ENCODE data around the gene SOX10. TPM values are rescaled to one million over a fixed set of nuclear protein-coding genes. Genes with fewer than 3 reads are reported as not detected.

SOX10 gene
- total and polyA plus RNA-seq, 2 of the 4 experiments (the other 2 are of a cell fraction), result not detected

DNA sequence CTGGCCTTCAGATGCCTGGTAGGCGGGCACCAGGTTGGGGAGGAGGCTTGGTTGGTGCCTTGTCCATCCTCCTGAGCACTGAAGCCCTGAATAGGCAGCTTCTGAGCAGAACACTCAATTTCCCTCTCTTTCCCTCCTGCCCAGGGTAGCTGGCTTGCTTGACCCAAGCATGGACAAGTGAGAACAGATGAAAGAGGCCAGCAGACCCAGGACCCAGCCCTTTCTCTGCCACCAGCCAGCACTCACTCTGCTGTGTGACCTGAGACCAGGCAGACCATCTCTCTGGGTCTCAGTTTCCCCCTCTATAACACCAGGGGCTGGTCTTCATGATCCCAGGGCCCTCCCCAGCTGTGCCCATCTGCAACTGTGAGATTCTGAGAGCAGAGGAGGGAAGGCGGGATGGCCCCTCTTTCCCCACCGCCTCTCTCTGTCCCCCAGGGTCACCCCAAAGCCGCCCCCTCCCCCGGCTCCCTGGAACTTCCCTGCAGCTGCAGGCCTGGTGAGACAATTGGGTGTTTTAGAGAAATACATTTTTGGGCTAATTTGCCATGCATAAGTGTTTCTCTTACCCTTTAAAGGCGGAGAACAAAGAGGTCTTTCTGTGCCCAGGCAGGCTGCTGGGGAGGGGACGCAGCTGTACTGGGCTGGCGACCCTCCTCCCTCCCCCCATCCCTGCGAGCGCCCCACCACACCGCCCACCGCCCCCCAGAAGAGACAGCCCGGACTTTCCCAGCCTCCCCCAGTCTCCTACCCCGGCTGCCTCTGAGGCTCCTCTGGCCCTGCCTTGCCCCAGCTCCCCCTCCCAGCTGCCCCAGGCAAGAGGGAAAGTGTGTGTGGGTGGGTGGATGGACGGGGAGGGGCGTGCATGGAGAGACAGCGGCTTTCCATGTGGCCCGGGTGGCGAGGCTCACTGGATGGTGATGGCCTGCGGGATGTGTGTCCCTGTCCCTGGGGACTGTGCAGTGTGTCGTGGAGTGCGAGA lies 42.1 kb upstream of the SOX10 start:
- H3K27me3 ChIP-seq (ENCODE audit: control insufficient read depth, insufficient read depth, low read length), result peaks cover 27% of the 10 kb centered on the region
- 55% methylated on average over 4 of the region's 22 CpGs; no CpG with 5 or more reads in 1 of the 2 experiments for WGBS, 2 experiments (ENCODE audit: extremely low coverage in 2 of 2, insufficient read length in 1 of 2)
- H3K14ac ChIP-seq (replicated peaks; ENCODE audit: low read depth, low read length), result no peak overlapping the region
- H3K4me1 ChIP-seq (ENCODE audit: control insufficient read depth, insufficient read depth, low read length), result no peaks in the 10 kb centered on the region
- no peak overlapping the region for H3K4ac ChIP-seq (ENCODE audit: low read depth, low read length)
- DNase-seq (no peak), ATAC-seq (ENCODE audit: low read depth) (no peak)
- ChIA-PET POLR2A (ENCODE audit: unreplicated experiment) (no interaction called here), CTCF (no interaction called here)
- H3K36me3 ChIP-seq (ENCODE audit: control insufficient read depth, insufficient read depth, low read length), result no peaks in the 10 kb centered on the region
- H2BK15ac ChIP-seq (ENCODE audit: low read depth, low read length), result no peak overlapping the region
- no peak overlapping the region for H2BK20ac ChIP-seq (ENCODE audit: low read depth, low read length)
- no peak overlapping the region for H4K8ac ChIP-seq (ENCODE audit: low read depth in 2 of 2, low read length in 2 of 2)
- dilution Hi-C loops (cut with HindIII; ENCODE audit: low sequenced_read_pairs, unreplicated experiment), result no loop called here
- H3K9me3 ChIP-seq (ENCODE audit: control insufficient read depth, insufficient read depth, low read length), result no peaks in the 10 kb centered on the region
- BruUV-seq (replicated peaks), result no TSS peak
- no peak overlapping the region for H2BK120ac ChIP-seq (ENCODE audit: low read depth, low read length)
- no peak overlapping the region for H3K27ac ChIP-seq (ENCODE audit: insufficient read depth, low read length)
- H3K4me3 ChIP-seq (ENCODE audit: insufficient read depth, low read depth, low read length), result no peak overlapping the region
- in situ Hi-C loops (cut with MboI; ENCODE audit: low sequenced_read_pairs), result no loop called here
- H2AK5ac ChIP-seq (ENCODE audit: low read depth, low read length), result no peak overlapping the region
- no peak overlapping the region for H2AK9ac ChIP-seq (replicated peaks; ENCODE audit: low read depth, low read length, poor library complexity)
- H3K79me1 ChIP-seq (ENCODE audit: low read depth in 1 of 2, low read length in 2 of 2), result no peaks in the 10 kb centered on the region
- H4K5ac ChIP-seq (ENCODE audit: low read depth, low read length), result no peak overlapping the region
- H3K4me2 ChIP-seq (ENCODE audit: low read depth, low read length), result no peak overlapping the region
- H4K20me1 ChIP-seq (ENCODE audit: insufficient read depth, low read length), result no peaks in the 10 kb centered on the region
- no peak overlapping the region for H4K91ac ChIP-seq (ENCODE audit: insufficient read depth, low read depth, low read length)
- 0 out of 2 replicates have a peak, but pooled peaks cover 4% of the 10 kb centered on the region for H3K9me1 ChIP-seq (ENCODE audit: insufficient read depth, low read length)
- H3K56ac ChIP-seq (ENCODE audit: extremely low read depth, insufficient read depth, low read length), result no peak overlapping the region
- H2BK5ac ChIP-seq (ENCODE audit: low read depth, low read length, poor library complexity, severe bottlenecking), result no peak overlapping the region
- no peak overlapping the region for H3K9ac ChIP-seq (ENCODE audit: low read depth, low read length)
- intact Hi-C loops (cut with micrococcal nuclease), result no loop called here
- no peak overlapping the region for H2AFZ ChIP-seq (replicated peaks; ENCODE audit: low read length, poor library complexity)
- H3K18ac ChIP-seq (ENCODE audit: low read depth, low read length), result no peak overlapping the region
- H3K23ac ChIP-seq (ENCODE audit: low read depth, low read length), result no peak overlapping the region
- TF ChIP-seq, protein P1, sequence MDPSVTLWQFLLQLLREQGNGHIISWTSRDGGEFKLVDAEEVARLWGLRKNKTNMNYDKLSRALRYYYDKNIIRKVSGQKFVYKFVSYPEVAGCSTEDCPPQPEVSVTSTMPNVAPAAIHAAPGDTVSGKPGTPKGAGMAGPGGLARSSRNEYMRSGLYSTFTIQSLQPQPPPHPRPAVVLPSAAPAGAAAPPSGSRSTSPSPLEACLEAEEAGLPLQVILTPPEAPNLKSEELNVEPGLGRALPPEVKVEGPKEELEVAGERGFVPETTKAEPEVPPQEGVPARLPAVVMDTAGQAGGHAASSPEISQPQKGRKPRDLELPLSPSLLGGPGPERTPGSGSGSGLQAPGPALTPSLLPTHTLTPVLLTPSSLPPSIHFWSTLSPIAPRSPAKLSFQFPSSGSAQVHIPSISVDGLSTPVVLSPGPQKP (IDR thresholded peaks at IDR 0.05; ENCODE audit: borderline replicate concordance, low read depth, low read length), result no peak
- TF ChIP-seq CHD1 (IDR thresholded peaks at IDR 0.05; ENCODE audit: low read depth, low read length), result no peak
- TF ChIP-seq CEBPB (IDR thresholded peaks at IDR 0.05; ENCODE audit: low read depth, low read length), result no peak
- TF ChIP-seq FOS (IDR thresholded peaks at IDR 0.05; ENCODE audit: low read depth, low read length), result no peak
- no peak for TF ChIP-seq MAZ (IDR thresholded peaks at IDR 0.05; ENCODE audit: borderline replicate concordance, low read depth, low read length)
- TF ChIP-seq POLR2A (IDR thresholded peaks at IDR 0.05; ENCODE audit: low read depth, low read length), result no peak
- no peak for TF ChIP-seq SMC3 (IDR thresholded peaks at IDR 0.05; ENCODE audit: low read depth, low read length)
- TF ChIP-seq CTCF (conservative IDR thresholded peaks at IDR 0.05; ENCODE audit: low read depth, low read length), result no peak
- TF ChIP-seq BHLHE40 (IDR thresholded peaks at IDR 0.05; ENCODE audit: low read depth, low read length), result no peak
- no peak for TF ChIP-seq MAFK (IDR thresholded peaks at IDR 0.05; ENCODE audit: low read depth, low read length)
- TF ChIP-seq RCOR1 (IDR thresholded peaks at IDR 0.05; ENCODE audit: insufficient replicate concordance, low read length), result no peak
- no peak for TF ChIP-seq USF2 (IDR thresholded peaks at IDR 0.05; ENCODE audit: low read depth, low read length)
- TF ChIP-seq NFE2L2 (IDR thresholded peaks at IDR 0.05; ENCODE audit: low read depth, low read length), result no peak
- TF ChIP-seq RAD21 (IDR thresholded peaks at IDR 0.05; ENCODE audit: low read length), result no peak
- TF ChIP-seq MXI1 (IDR thresholded peaks at IDR 0.05; ENCODE audit: borderline replicate concordance, low read depth, low read length), result no peak
